ENCODE data around the gene MARS1.

GRCh38 chr12:57528831-57529555 is 41.1 kb downstream of the MARS1 start:
- no peak; the same call in 1 of the 2 replicates for TF ChIP-seq POLR2AphosphoS5 (IDR thresholded peaks at IDR 0.05; ENCODE audit: borderline replicate concordance, low read depth, low read length)
- no peak for TF ChIP-seq EZH2 (IDR thresholded peaks at IDR 0.05)
- no peak for TF ChIP-seq FOXP2 (optimal IDR thresholded peaks at IDR 0.05; ENCODE audit: control extremely low read depth, extremely low read length, insufficient read depth)

Data from SK-N-MC (cell line).